ENCODE data around the gene ADORA2A. TPM values are rescaled to one million over a fixed set of nuclear protein-coding genes. Genes with fewer than 3 reads are reported as not detected.

The ADORA2A gene
- total and polyA plus RNA-seq, 2 of the 13 experiments (the other 11 are each of a cell fraction or from before 2014, with no cell fraction given), result 3.3 to 5.0 TPM

- TF ChIP-seq DZIP1 (CRISPR knock-in tag; IDR thresholded peaks at IDR 0.05) (no peak), ISX (CRISPR knock-in tag; conservative IDR thresholded peaks at IDR 0.05) (no peak)
These were observed 9.2 kb downstream of the ADORA2A start (continued) for GRCh38 chr22:24436553-24436952.

- no peak overlapping the region for H3K27ac ChIP-seq (ENCODE audit: extremely low read length, insufficient read depth, low read length)
- no peaks in the 10 kb centered on the region for H3K9me3 ChIP-seq (ENCODE audit: low read length)
- peaks cover 8% of the 10 kb centered on the region for H3K4me1 ChIP-seq (ENCODE audit: insufficient read depth, low read length)
- H3K4me3 ChIP-seq (replicated peaks in 1 of 3; ENCODE audit: insufficient read depth in 1 of 3, low read depth in 2 of 3, low read length in 3 of 3), result no peak overlapping the region
- DNase-seq (ENCODE audit: low spot score), result no peak
- H3K27me3 ChIP-seq (ENCODE audit: control insufficient read depth in 1 of 2, insufficient read depth in 2 of 2, low read length in 2 of 2), result no peaks in the 10 kb centered on the region
- no peaks in the 10 kb centered on the region for H3K79me2 ChIP-seq (ENCODE audit: insufficient read depth, low read length)
- ChIA-PET POLR2A (no interaction called here), CTCF (ENCODE audit: low intra/inter-chr PET ratio, low total read pairs) (no interaction called here)
- H2AFZ ChIP-seq (ENCODE audit: low read length), result no peak overlapping the region
- no peaks in the 10 kb centered on the region for H4K20me1 ChIP-seq (ENCODE audit: insufficient read depth, low read length)
- H3K9ac ChIP-seq (ENCODE audit: insufficient read depth, low read depth, low read length), result no peak overlapping the region
- WGBS (ENCODE audit: low lambda C conversion rate), result 88% methylated on average over 3 of the region's 4 CpGs
- H3K36me3 ChIP-seq (replicated peaks in 1 of 2; ENCODE audit: control insufficient read depth in 1 of 2, insufficient read depth in 2 of 2, low read length in 2 of 2), result no peaks in the 10 kb centered on the region; a peak in 1 of 5 replicates
- in situ Hi-C loops (cut with HindIII; ENCODE audit: extremely low pct_ligation_motif_present, low pct_unique_long_range_greater_than_20kb), result no loop called here
- FAIRE-seq, result no peak
- TF ChIP-seq SIN3B (IDR thresholded peaks at IDR 0.05; ENCODE audit: low read length) (no peak), HNF4G (IDR thresholded peaks at IDR 0.05; ENCODE audit: borderline replicate concordance, low read depth, low read length) (no peak), HNF4G (CRISPR knock-in tag; IDR thresholded peaks at IDR 0.05; ENCODE audit: borderline replicate concordance, low read depth) (no peak), ZBTB8A (CRISPR knock-in tag; IDR thresholded peaks at IDR 0.05; ENCODE audit: borderline replicate concordance, low read depth) (no peak), BCL6 (CRISPR knock-in tag; IDR thresholded peaks at IDR 0.05) (no peak), TIGD3 (CRISPR knock-in tag; IDR thresholded peaks at IDR 0.05; ENCODE audit: borderline replicate concordance) (no peak), AKAP8 (CRISPR knock-in tag; IDR thresholded peaks at IDR 0.05) (no peak), POLR2AphosphoS5 (IDR thresholded peaks at IDR 0.05; ENCODE audit: low read depth, low read length) (no peak)
- intact Hi-C loops (cut with micrococcal nuclease; ENCODE audit: unreplicated experiment), result no loop called here
- H3K4me2 ChIP-seq (ENCODE audit: low read depth, low read length), result no peak overlapping the region
- no TSS peak for BruUV-seq (replicated peaks)
- no peak for ATAC-seq
These were observed 9.7 kb downstream of the ADORA2A start for GRCh38 chr22:24437091-24437490.

Measured in HepG2 (cell line).